ENCODE results near the gene CRHBP.

GRCh38 chr5:76978869-76979268 is 26.0 kb downstream of the CRHBP start:
- TF ChIP-seq CTCF (IDR thresholded peaks at IDR 0.05) (no peak), POLR2A (IDR thresholded peaks at IDR 0.05) (no peak), EP300 (IDR thresholded peaks at IDR 0.05) (no peak)
